Measurements from ENCODE around the gene SUPT5H. TPM values are rescaled to one million over a fixed set of nuclear protein-coding genes. Genes with fewer than 3 reads are reported as not detected.
"Not testable (repeated sequence)": the region's sequence is repeated elsewhere in the genome, so short reads cannot be mapped to it uniquely, and the experiment has no call there.

Gene SUPT5H
- total RNA-seq, 2 experiments from 2014 or later: 173 to 176 TPM

GRCh38 chr19:39435499-39436349, 9.7 kb upstream of the SUPT5H start, which contains the start of gene RPS16:
Gene RPS16, minus strand, starts transcription at chr19:39435949. Its CDS starts 54 bp downstream, at chr19:39435895.
- Mint-ChIP-seq H3K27ac (peak within 1 kb of the TSS; percentile 99), H3K27me3 (peaks cover 3% of the 10 kb centered on the region), H3K9me3 (no peaks in the 10 kb centered on the region), H3K4me3 (peak within 1 kb of the TSS; percentile 100), H3K4me1 (peaks cover 42% of the 10 kb centered on the region), H3K36me3 (peaks cover 23% of the 10 kb centered on the region)
- DNase-seq (peak; percentile 100), ATAC-seq (ENCODE audit: low read depth) (peak; percentile 87)
- POLR2A ChIA-PET: interaction anchor here (0.6 to 2.5 kb wide), 35 partner anchors 9 to 1177 kb away, joined by 3 to 113 read pairs (median 6); partner anchors contain the start of genes AKT2, DLL3, DYRK1B and EID2B

GRCh38 chr19:39436350-39436716, 9.0 kb upstream of the SUPT5H start:
- Mint-ChIP-seq H3K4me1 (peaks cover 42% of the 10 kb centered on the region), H3K27me3 (peaks cover 3% of the 10 kb centered on the region), H3K4me3 (peak overlapping the region; percentile 100), H3K27ac (peak overlapping the region; percentile 99), H3K9me3 (no peaks in the 10 kb centered on the region), H3K36me3 (peaks cover 23% of the 10 kb centered on the region)
- POLR2A ChIA-PET: interaction anchor here (0.6 to 2.5 kb wide), 33 partner anchors 10 to 1177 kb away, joined by 3 to 113 read pairs (median 6); partner anchors contain the start of genes AKT2, DLL3, DYRK1B and EID2B
- ATAC-seq (ENCODE audit: low read depth) (no peak), DNase-seq (no peak)

GRCh38 chr19:39438270-39438934, 7.0 kb upstream of the SUPT5H start:
- POLR2A ChIA-PET: no interaction called here
- peaks cover 36% of the 10 kb centered on the region for H3K4me1 Mint-ChIP-seq
- peaks cover 15% of the 10 kb centered on the region for H3K36me3 Mint-ChIP-seq
- H3K27ac Mint-ChIP-seq: no peak overlapping the region
- ATAC-seq (ENCODE audit: low read depth) (no peak), DNase-seq (no peak)
- peaks cover 5% of the 10 kb centered on the region for H3K27me3 Mint-ChIP-seq
- H3K4me3 Mint-ChIP-seq: no peak overlapping the region
- H3K9me3 Mint-ChIP-seq: no peaks in the 10 kb centered on the region

- Mint-ChIP-seq H3K4me3 (peak overlapping the region; percentile 91), H3K36me3 (peaks cover 23% of the 10 kb centered on the region), H3K27me3 (peaks cover 2% of the 10 kb centered on the region), H3K9me3 (no peaks in the 10 kb centered on the region), H3K4me1 (peaks cover 40% of the 10 kb centered on the region), H3K27ac (peak overlapping the region; percentile 96)
- no peak for ATAC-seq (ENCODE audit: low read depth)
- DNase-seq: no peak
- POLR2A ChIA-PET: interaction anchor here (0.6 to 4.8 kb wide), 19 partner anchors 9 to 1020 kb away, joined by 3 to 113 read pairs (median 4); partner anchors contain the start of genes EID2, EID2B, GMFG and MED29
Observed at GRCh38 chr19:39444598-39445195, 685 bp upstream of the SUPT5H start.

GRCh38 chr19:39446365-39447084, 1.1 kb downstream of the SUPT5H start:
- Mint-ChIP-seq H3K4me1 (peaks cover 43% of the 10 kb centered on the region), H3K27ac (peak overlapping the region; percentile 96), H3K27me3 (peaks cover 2% of the 10 kb centered on the region), H3K9me3 (no peaks in the 10 kb centered on the region), H3K36me3 (peaks cover 27% of the 10 kb centered on the region), H3K4me3 (peak overlapping the region; percentile 91)
- no peak for DNase-seq
- no peak for ATAC-seq (ENCODE audit: low read depth)
- POLR2A ChIA-PET: interaction anchor here (0.5 to 4.8 kb wide), 6 partner anchors 11 to 862 kb away, joined by 3 to 113 read pairs (median 8); partner anchors contain the start of genes EID2B, MED29, PAF1 and RPS16

- peaks cover 42% of the 10 kb centered on the region for H3K36me3 Mint-ChIP-seq
- H3K9me3 Mint-ChIP-seq: no peaks in the 10 kb centered on the region
- ATAC-seq (ENCODE audit: low read depth) (no peak), DNase-seq (no peak)
- H3K27ac Mint-ChIP-seq: peak overlapping the region; percentile 86
- POLR2A ChIA-PET: interaction anchor here (0.8 to 4.8 kb wide), 2 partner anchors 13 to 26 kb away, joined by 4 to 113 read pairs; partner anchors contain the start of gene RPS16
- peak overlapping the region; percentile 91 for H3K4me3 Mint-ChIP-seq
- no peaks in the 10 kb centered on the region for H3K27me3 Mint-ChIP-seq
- peaks cover 49% of the 10 kb centered on the region for H3K4me1 Mint-ChIP-seq
Observed at GRCh38 chr19:39448271-39448670, 2.9 kb downstream of the SUPT5H start.

GRCh38 chr19:39449116-39449797, 3.9 kb downstream of the SUPT5H start:
- Mint-ChIP-seq H3K4me3 (peak overlapping the region; percentile 91), H3K4me1 (peaks cover 47% of the 10 kb centered on the region), H3K36me3 (peaks cover 42% of the 10 kb centered on the region), H3K9me3 (no peaks in the 10 kb centered on the region), H3K27me3 (no peaks in the 10 kb centered on the region), H3K27ac (peak overlapping the region; percentile 86)
- POLR2A ChIA-PET: interaction anchor here (0.7 to 0.8 kb wide), 2 partner anchors 25 to 85 kb away, joined by 4 to 5 read pairs; no protein-coding TSS in a partner anchor
- DNase-seq: no peak
- no peak for ATAC-seq (ENCODE audit: low read depth)

- H3K27ac Mint-ChIP-seq, POLR2A ChIA-PET: not testable (repeated sequence)
Observed at GRCh38 chr19:39451257-39451656, 5.9 kb downstream of the SUPT5H start.

GRCh38 chr19:39463403-39463802, 18.0 kb downstream of the SUPT5H start:
- POLR2A ChIA-PET: no interaction called here
- Mint-ChIP-seq H3K4me1 (peaks cover 4% of the 10 kb centered on the region), H3K27me3 (no peaks in the 10 kb centered on the region), H3K9me3 (no peaks in the 10 kb centered on the region), H3K36me3 (peaks cover 32% of the 10 kb centered on the region), H3K4me3 (no peak overlapping the region), H3K27ac (no peak overlapping the region)
- DNase-seq (no peak), ATAC-seq (ENCODE audit: low read depth) (no peak)

More at GRCh38 chr19:39451257-39451656, 5.9 kb downstream of the SUPT5H start:
- H3K27me3 Mint-ChIP-seq; H3K4me3 Mint-ChIP-seq; ATAC-seq (ENCODE audit: low read depth); H3K9me3 Mint-ChIP-seq; DNase-seq: not testable (repeated sequence)
- Mint-ChIP-seq H3K4me1 (peaks cover 46% of the 10 kb centered on the region), H3K36me3 (peaks cover 36% of the 10 kb centered on the region)

- H3K27me3 Mint-ChIP-seq: no peaks in the 10 kb centered on the region
- H3K36me3 Mint-ChIP-seq: peaks cover 24% of the 10 kb centered on the region
- H3K27ac Mint-ChIP-seq: no peak overlapping the region
- no peaks in the 10 kb centered on the region for H3K9me3 Mint-ChIP-seq
- H3K4me1 Mint-ChIP-seq: peaks cover 7% of the 10 kb centered on the region
- DNase-seq (no peak), ATAC-seq (ENCODE audit: low read depth) (no peak)
- POLR2A ChIA-PET: no interaction called here
- H3K4me3 Mint-ChIP-seq: no peak overlapping the region
Observed at GRCh38 chr19:39465956-39466747, 20.8 kb downstream of the SUPT5H start.

- peaks cover 24% of the 10 kb centered on the region for H3K36me3 Mint-ChIP-seq
- POLR2A ChIA-PET: no interaction called here
Observed at GRCh38 chr19:39467941-39468340, 22.6 kb downstream of the SUPT5H start.

More at GRCh38 chr19:39467941-39468340, 22.6 kb downstream of the SUPT5H start:
- DNase-seq (no peak), ATAC-seq (ENCODE audit: low read depth) (no peak)
- no peak overlapping the region for H3K4me3 Mint-ChIP-seq
- H3K9me3 Mint-ChIP-seq: no peaks in the 10 kb centered on the region
- H3K27me3 Mint-ChIP-seq: no peaks in the 10 kb centered on the region
- no peak overlapping the region for H3K27ac Mint-ChIP-seq
- peaks cover 11% of the 10 kb centered on the region for H3K4me1 Mint-ChIP-seq

Data from activated naive CD8-positive, alpha-beta T cell treated with anti-CD3 and anti-CD28 coated beads, Interleukin-2, amount 10 ng/mL, durations not matched to agents 7 days and 5 days (primary cell).